ENCODE results near the gene B4GALNT4. TPM values are rescaled to one million over a fixed set of nuclear protein-coding genes. Genes with fewer than 3 reads are reported as not detected.
"Not testable (repeated sequence)": the region's sequence is repeated elsewhere in the genome, so short reads cannot be mapped to it uniquely, and the experiment has no call there.

B4GALNT4 gene
- total RNA-seq, 1 experiment from 2014 or later: 88.0 TPM

- TF ChIP-seq, protein P1, sequence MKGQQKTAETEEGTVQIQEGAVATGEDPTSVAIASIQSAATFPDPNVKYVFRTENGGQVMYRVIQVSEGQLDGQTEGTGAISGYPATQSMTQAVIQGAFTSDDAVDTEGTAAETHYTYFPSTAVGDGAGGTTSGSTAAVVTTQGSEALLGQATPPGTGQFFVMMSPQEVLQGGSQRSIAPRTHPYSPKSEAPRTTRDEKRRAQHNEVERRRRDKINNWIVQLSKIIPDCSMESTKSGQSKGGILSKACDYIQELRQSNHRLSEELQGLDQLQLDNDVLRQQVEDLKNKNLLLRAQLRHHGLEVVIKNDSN (CRISPR knock-in tag; IDR thresholded peaks at IDR 0.05): no peak
- TF ChIP-seq ZMAT4 (CRISPR knock-in tag; IDR thresholded peaks at IDR 0.05) (no peak), FOXP4 (CRISPR knock-in tag; IDR thresholded peaks at IDR 0.05) (no peak), ZBTB43 (CRISPR knock-in tag; IDR thresholded peaks at IDR 0.05) (no peak), CBFB (CRISPR knock-in tag; IDR thresholded peaks at IDR 0.05; ENCODE audit: low read depth) (no peak), ZNF138 (CRISPR knock-in tag; conservative IDR thresholded peaks at IDR 0.05) (no peak), ZNF396 (CRISPR knock-in tag; IDR thresholded peaks at IDR 0.05; ENCODE audit: borderline replicate concordance) (no peak), IRF2 (CRISPR knock-in tag; IDR thresholded peaks at IDR 0.05; ENCODE audit: borderline replicate concordance, low read depth) (no peak), GTF2I (CRISPR knock-in tag; conservative IDR thresholded peaks at IDR 0.05) (no peak), SMAD3 (CRISPR knock-in tag; IDR thresholded peaks at IDR 0.05; ENCODE audit: borderline replicate concordance) (no peak)
- TF ChIP-seq, protein P2, sequence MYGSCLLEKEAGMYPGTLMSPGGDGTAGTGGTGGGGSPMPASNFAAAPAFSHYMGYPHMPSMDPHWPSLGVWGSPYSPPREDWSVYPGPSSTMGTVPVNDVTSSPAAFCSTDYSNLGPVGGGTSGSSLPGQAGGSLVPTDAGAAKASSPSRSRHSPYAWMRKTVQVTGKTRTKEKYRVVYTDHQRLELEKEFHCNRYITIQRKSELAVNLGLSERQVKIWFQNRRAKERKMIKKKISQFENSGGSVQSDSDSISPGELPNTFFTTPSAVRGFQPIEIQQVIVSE (CRISPR knock-in tag; IDR thresholded peaks at IDR 0.05; ENCODE audit: borderline replicate concordance): no peak
Observed at GRCh38 chr11:400241-400689, 31.0 kb downstream of the B4GALNT4 start (continued).

DNA sequence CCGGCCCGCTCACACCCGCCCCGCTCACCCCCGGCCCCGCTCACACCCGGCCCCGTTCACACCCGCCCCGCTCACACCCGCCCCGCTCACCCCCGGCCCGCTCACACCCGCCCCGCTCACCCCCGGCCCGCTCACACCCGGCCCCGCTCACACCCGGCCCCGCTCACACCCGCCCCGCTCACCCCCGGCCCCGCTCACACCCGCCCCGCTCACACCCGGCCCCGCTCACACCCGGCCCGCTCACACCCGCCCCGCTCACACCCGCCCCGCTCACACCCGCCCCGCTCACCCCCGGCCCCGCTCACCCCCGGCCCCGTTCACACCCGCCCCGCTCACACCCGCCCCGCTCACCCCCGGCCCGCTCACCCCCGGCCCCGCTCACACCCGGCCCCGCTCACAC lies 31.9 kb downstream of the B4GALNT4 start:
- H3K4me1 Mint-ChIP-seq; H3K27ac Mint-ChIP-seq; H3K4me3 Mint-ChIP-seq; H3K27me3 Mint-ChIP-seq (ENCODE audit: low read depth); POLR2A ChIA-PET; H3K9me3 Mint-ChIP-seq; ATAC-seq; CTCF ChIA-PET; DNase-seq (ENCODE audit: low spot score): not testable (repeated sequence)
- H3K36me3 Mint-ChIP-seq: peaks cover 11% of the 10 kb centered on the region

DNA sequence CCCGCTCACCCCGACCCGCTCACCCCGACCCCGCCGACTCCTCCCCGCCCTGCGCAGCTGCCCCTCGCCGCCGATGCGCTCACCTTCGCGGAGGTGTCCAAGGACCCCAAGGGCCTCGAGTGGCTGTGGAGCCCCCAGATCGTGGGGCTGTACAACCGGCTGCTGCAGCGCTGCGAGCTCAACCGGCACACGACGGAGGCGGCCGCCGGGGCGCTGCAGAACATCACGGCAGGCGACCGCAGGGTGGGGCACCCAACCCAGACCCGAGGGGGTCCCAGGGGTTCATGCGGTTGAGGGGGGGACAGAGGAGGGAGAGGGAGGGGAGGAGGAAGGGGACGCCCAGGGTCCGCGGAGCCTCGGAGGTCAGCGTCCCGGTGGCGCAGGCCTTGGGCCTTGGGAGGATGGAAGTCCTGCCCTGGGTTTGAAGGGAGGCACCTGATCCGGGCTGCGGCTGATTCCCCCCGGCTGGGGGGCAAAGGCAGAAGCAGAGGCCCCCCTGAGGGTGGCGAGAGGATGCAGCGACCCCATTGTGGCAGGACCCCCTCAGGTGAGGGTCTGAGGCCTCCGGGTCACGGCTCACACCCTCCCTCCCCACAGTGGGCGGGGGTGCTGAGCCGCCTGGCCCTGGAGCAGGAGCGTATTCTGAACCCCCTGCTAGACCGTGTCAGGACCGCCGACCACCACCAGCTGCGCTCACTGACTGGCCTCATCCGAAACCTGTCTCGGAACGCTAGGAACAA lies 33.9 kb downstream of the B4GALNT4 start:
- ChIA-PET POLR2A (interaction anchor here (0.9 kb wide), 1 partner anchor 9 kb away, joined by 3 read pairs; the partner anchor contains the start of gene PKP3), CTCF (interaction anchor here (1.0 kb wide), 1 partner anchor 13 kb away, joined by 3 read pairs; no protein-coding TSS in a partner anchor)
- Mint-ChIP-seq H3K4me1 (no peaks in the 10 kb centered on the region), H3K36me3 (peaks cover 7% of the 10 kb centered on the region), H3K9me3 (peaks cover 3% of the 10 kb centered on the region; the same call in 1 of the 2 replicates), H3K4me3 (no peak overlapping the region), H3K27ac (no peak overlapping the region), H3K27me3 (ENCODE audit: low read depth) (peaks cover 8% of the 10 kb centered on the region)
- no peak for ATAC-seq
- DNase-seq (ENCODE audit: low spot score): peak; percentile 11
- TF ChIP-seq, protein P3, sequence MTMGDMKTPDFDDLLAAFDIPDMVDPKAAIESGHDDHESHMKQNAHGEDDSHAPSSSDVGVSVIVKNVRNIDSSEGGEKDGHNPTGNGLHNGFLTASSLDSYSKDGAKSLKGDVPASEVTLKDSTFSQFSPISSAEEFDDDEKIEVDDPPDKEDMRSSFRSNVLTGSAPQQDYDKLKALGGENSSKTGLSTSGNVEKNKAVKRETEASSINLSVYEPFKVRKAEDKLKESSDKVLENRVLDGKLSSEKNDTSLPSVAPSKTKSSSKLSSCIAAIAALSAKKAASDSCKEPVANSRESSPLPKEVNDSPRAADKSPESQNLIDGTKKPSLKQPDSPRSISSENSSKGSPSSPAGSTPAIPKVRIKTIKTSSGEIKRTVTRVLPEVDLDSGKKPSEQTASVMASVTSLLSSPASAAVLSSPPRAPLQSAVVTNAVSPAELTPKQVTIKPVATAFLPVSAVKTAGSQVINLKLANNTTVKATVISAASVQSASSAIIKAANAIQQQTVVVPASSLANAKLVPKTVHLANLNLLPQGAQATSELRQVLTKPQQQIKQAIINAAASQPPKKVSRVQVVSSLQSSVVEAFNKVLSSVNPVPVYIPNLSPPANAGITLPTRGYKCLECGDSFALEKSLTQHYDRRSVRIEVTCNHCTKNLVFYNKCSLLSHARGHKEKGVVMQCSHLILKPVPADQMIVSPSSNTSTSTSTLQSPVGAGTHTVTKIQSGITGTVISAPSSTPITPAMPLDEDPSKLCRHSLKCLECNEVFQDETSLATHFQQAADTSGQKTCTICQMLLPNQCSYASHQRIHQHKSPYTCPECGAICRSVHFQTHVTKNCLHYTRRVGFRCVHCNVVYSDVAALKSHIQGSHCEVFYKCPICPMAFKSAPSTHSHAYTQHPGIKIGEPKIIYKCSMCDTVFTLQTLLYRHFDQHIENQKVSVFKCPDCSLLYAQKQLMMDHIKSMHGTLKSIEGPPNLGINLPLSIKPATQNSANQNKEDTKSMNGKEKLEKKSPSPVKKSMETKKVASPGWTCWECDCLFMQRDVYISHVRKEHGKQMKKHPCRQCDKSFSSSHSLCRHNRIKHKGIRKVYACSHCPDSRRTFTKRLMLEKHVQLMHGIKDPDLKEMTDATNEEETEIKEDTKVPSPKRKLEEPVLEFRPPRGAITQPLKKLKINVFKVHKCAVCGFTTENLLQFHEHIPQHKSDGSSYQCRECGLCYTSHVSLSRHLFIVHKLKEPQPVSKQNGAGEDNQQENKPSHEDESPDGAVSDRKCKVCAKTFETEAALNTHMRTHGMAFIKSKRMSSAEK (CRISPR knock-in tag; IDR thresholded peaks at IDR 0.05; ENCODE audit: borderline replicate concordance): no peak
- no peak for TF ChIP-seq ELF4 (CRISPR knock-in tag; IDR thresholded peaks at IDR 0.05; ENCODE audit: low read depth)
- TF ChIP-seq, protein P4, sequence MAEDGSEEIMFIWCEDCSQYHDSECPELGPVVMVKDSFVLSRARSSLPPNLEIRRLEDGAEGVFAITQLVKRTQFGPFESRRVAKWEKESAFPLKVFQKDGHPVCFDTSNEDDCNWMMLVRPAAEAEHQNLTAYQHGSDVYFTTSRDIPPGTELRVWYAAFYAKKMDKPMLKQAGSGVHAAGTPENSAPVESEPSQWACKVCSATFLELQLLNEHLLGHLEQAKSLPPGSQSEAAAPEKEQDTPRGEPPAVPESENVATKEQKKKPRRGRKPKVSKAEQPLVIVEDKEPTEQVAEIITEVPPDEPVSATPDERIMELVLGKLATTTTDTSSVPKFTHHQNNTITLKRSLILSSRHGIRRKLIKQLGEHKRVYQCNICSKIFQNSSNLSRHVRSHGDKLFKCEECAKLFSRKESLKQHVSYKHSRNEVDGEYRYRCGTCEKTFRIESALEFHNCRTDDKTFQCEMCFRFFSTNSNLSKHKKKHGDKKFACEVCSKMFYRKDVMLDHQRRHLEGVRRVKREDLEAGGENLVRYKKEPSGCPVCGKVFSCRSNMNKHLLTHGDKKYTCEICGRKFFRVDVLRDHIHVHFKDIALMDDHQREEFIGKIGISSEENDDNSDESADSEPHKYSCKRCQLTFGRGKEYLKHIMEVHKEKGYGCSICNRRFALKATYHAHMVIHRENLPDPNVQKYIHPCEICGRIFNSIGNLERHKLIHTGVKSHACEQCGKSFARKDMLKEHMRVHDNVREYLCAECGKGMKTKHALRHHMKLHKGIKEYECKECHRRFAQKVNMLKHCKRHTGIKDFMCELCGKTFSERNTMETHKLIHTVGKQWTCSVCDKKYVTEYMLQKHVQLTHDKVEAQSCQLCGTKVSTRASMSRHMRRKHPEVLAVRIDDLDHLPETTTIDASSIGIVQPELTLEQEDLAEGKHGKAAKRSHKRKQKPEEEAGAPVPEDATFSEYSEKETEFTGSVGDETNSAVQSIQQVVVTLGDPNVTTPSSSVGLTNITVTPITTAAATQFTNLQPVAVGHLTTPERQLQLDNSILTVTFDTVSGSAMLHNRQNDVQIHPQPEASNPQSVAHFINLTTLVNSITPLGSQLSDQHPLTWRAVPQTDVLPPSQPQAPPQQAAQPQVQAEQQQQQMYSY (CRISPR knock-in tag; IDR thresholded peaks at IDR 0.05): 0 out of 2 replicates have a peak, but pooled peaks have one; percentile 8

Measured in WTC11 (cell line).